ENCODE results near the gene ZDHHC1. TPM values are rescaled to one million over a fixed set of nuclear protein-coding genes. Genes with fewer than 3 reads are reported as not detected.

The ZDHHC1 gene
- total and polyA plus RNA-seq, 2 of the 13 experiments (the other 11 are each of a cell fraction or from before 2014, with no cell fraction given): 0.51 to 1.1 TPM

DNA sequence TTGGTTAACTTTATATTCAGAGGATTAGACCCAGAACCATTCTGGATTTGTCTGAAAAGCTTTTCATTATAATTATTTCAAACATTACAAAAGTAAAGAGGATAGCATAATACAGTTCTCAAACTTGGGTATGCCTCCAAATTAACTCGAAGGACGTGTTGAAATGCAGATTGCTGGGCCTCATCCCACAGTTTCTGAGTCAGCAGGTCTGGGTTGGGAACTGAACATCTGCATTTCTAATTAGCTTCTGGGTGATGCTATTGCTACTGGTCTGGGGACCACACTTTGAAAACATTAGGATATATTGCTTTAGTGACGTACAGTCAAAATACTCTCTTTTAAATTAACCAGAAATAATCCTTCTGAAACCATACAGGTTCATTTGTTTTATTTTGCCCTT is 33.0 kb downstream of the ZDHHC1 start:
- H4K20me1 ChIP-seq (ENCODE audit: insufficient read depth, low read length): no peaks in the 10 kb centered on the region
- intact Hi-C loops (cut with micrococcal nuclease; ENCODE audit: unreplicated experiment): loop anchor here (2.0 kb wide), 1 partner anchor 26 kb away; no protein-coding TSS in a partner anchor
- in situ Hi-C loops (cut with HindIII; ENCODE audit: extremely low pct_ligation_motif_present, low pct_unique_long_range_greater_than_20kb): no loop called here
- H3K27me3 ChIP-seq (ENCODE audit: control insufficient read depth in 1 of 2, insufficient read depth in 2 of 2, low read length in 2 of 2): peaks cover 3 to 34% of the 10 kb centered on the region in 2 experiments; a peak in 3 of 5 replicates
- H3K36me3 ChIP-seq (replicated peaks in 1 of 2; ENCODE audit: control insufficient read depth in 1 of 2, insufficient read depth in 2 of 2, low read length in 2 of 2): no peaks in the 10 kb centered on the region
- H3K79me2 ChIP-seq (ENCODE audit: insufficient read depth, low read length): no peaks in the 10 kb centered on the region
- FAIRE-seq: no peak
- no peaks in the 10 kb centered on the region for H3K9me3 ChIP-seq (ENCODE audit: low read length)
- no peak overlapping the region for H3K4me2 ChIP-seq (ENCODE audit: low read depth, low read length)
- TF ChIP-seq SIX1 (CRISPR knock-in tag; IDR thresholded peaks at IDR 0.05; ENCODE audit: borderline replicate concordance) (no peak), ZIK1 (CRISPR knock-in tag; IDR thresholded peaks at IDR 0.05; ENCODE audit: borderline replicate concordance, low read depth) (no peak), MEIS2 (CRISPR knock-in tag; IDR thresholded peaks at IDR 0.05) (no peak), REPIN1 (CRISPR knock-in tag; IDR thresholded peaks at IDR 0.05; ENCODE audit: borderline replicate concordance, low read depth) (no peak), MAZ (IDR thresholded peaks at IDR 0.05; ENCODE audit: borderline replicate concordance, low read depth, low read length) (no peak), MAZ (CRISPR knock-in tag; IDR thresholded peaks at IDR 0.05; ENCODE audit: low read depth) (no peak), REXO4 (CRISPR knock-in tag; IDR thresholded peaks at IDR 0.05; ENCODE audit: borderline replicate concordance) (no peak), HNF4A (CRISPR knock-in tag; IDR thresholded peaks at IDR 0.05) (no peak), NCOA2 (CRISPR knock-in tag; IDR thresholded peaks at IDR 0.05) (no peak), TAF1 (CRISPR knock-in tag; IDR thresholded peaks at IDR 0.05) (no peak), MYC (CRISPR knock-in tag; IDR thresholded peaks at IDR 0.05; ENCODE audit: borderline replicate concordance) (no peak), KDM4B (CRISPR knock-in tag; IDR thresholded peaks at IDR 0.05) (no peak), BRD4 (CRISPR knock-in tag; IDR thresholded peaks at IDR 0.05) (no peak), CERS6 (CRISPR knock-in tag; IDR thresholded peaks at IDR 0.05) (no peak), ZNF121 (CRISPR knock-in tag; IDR thresholded peaks at IDR 0.05) (no peak)
- TF ChIP-seq, protein P1, sequence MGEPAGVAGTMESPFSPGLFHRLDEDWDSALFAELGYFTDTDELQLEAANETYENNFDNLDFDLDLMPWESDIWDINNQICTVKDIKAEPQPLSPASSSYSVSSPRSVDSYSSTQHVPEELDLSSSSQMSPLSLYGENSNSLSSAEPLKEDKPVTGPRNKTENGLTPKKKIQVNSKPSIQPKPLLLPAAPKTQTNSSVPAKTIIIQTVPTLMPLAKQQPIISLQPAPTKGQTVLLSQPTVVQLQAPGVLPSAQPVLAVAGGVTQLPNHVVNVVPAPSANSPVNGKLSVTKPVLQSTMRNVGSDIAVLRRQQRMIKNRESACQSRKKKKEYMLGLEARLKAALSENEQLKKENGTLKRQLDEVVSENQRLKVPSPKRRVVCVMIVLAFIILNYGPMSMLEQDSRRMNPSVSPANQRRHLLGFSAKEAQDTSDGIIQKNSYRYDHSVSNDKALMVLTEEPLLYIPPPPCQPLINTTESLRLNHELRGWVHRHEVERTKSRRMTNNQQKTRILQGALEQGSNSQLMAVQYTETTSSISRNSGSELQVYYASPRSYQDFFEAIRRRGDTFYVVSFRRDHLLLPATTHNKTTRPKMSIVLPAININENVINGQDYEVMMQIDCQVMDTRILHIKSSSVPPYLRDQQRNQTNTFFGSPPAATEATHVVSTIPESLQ (CRISPR knock-in tag; conservative IDR thresholded peaks at IDR 0.05): no peak
- TF ChIP-seq, protein P2, sequence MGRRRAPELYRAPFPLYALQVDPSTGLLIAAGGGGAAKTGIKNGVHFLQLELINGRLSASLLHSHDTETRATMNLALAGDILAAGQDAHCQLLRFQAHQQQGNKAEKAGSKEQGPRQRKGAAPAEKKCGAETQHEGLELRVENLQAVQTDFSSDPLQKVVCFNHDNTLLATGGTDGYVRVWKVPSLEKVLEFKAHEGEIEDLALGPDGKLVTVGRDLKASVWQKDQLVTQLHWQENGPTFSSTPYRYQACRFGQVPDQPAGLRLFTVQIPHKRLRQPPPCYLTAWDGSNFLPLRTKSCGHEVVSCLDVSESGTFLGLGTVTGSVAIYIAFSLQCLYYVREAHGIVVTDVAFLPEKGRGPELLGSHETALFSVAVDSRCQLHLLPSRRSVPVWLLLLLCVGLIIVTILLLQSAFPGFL (CRISPR knock-in tag; IDR thresholded peaks at IDR 0.05): no peak
- ChIA-PET CTCF (ENCODE audit: low intra/inter-chr PET ratio, low total read pairs) (no interaction called here), POLR2A (no interaction called here)
- no peak overlapping the region for H3K27ac ChIP-seq (ENCODE audit: extremely low read length, insufficient read depth, low read length)
- H3K9ac ChIP-seq (ENCODE audit: insufficient read depth, low read depth, low read length): no peak overlapping the region
- no peaks in the 10 kb centered on the region for H3K4me1 ChIP-seq (ENCODE audit: insufficient read depth, low read length)
- no peak for DNase-seq (ENCODE audit: low spot score)
- no peak for ATAC-seq
- BruUV-seq (replicated peaks): no TSS peak
- H2AFZ ChIP-seq (ENCODE audit: low read length): no peak overlapping the region
- 48% methylated on average over 3 of the region's 3 CpGs for WGBS (ENCODE audit: low lambda C conversion rate)
- no peak overlapping the region for H3K4me3 ChIP-seq (replicated peaks in 1 of 3; ENCODE audit: insufficient read depth in 1 of 3, low read depth in 2 of 3, low read length in 3 of 3)

Measured in HepG2 (cell line).